Sigmoid colon (tissue), 7 donors: Measurements from ENCODE around the gene PDCL3. TPM values are rescaled to one million over a fixed set of nuclear protein-coding genes. Genes with fewer than 3 reads are reported as not detected.

Experiments used
- DNase-seq: peaks from one replicate; pipeline ENCODE4 v3.0.0-alpha.2; 2019
- H3K27ac ChIP-seq, 4 donors: fragments of 200-600 bp; sonication (generic); one replicate each; pipeline ENCODE4 v1.5.1; 2016 to 2019; ENCODE audit warnings: mild to moderate bottlenecking in 1 of 4
- H3K27me3 ChIP-seq, 3 donors: fragments of 200-600 bp; sonication (generic); one replicate each; pipeline ENCODE4 v1.5.1; 2019; ENCODE audit warnings: mild to moderate bottlenecking in 1 of 3
- H3K36me3 ChIP-seq, 4 donors: fragments of 200-600 bp; sonication (generic); one replicate each; pipeline ENCODE4 v1.5.1; 2016 to 2019
- H3K4me1 ChIP-seq, 4 donors: fragments of 200-600 bp; sonication (generic); one replicate each; pipeline ENCODE4 v1.5.1; 2017 to 2019
- H3K4me3 ChIP-seq, 4 donors: fragments of 200-600 bp; sonication (generic); one replicate each; pipeline ENCODE4 v1.5.1; 2017 to 2019; ENCODE audit warnings: mild to moderate bottlenecking in 2 of 4, moderate library complexity in 1 of 4
- H3K9me3 ChIP-seq, 4 donors: fragments of 200-600 bp in 3 of 4; sonication (generic) in 3 of 4; one replicate each; pipeline versions ENCODE4 v1.5.1 to v1.6.1; 2013 to 2019
- CTCF ChIP-seq, 4 experiments: fragments of 450-650 bp in 3 of 4; fragments of 200-600 bp in 1 of 4; IDR thresholded peaks; one replicate each; pipeline ENCODE4 v1.5.1; 2016 to 2019; ENCODE audit warnings: antibody characterized with exemption in 4 of 4, mild to moderate bottlenecking in 3 of 4, moderate library complexity in 2 of 4
- EP300 ChIP-seq, 4 donors: sonication (generic); formaldehyde crosslinking; IDR thresholded peaks; one replicate each; pipeline ENCODE4 v1.6.1; 2017; ENCODE audit warnings: antibody characterized with exemption in 4 of 4
- POLR2A ChIP-seq, 2 donors: fragments of 450-650 bp; IDR thresholded peaks; one replicate each; pipeline ENCODE4 v1.6.1; 2016; ENCODE audit warnings: antibody characterized with exemption in 2 of 2, mild to moderate bottlenecking in 2 of 2, moderate library complexity in 2 of 2
- POLR2AphosphoS5 ChIP-seq, 4 donors: sonication (generic); formaldehyde crosslinking; IDR thresholded peaks; one replicate each; pipeline ENCODE4 v1.6.1; 2017; ENCODE audit warnings: antibody characterized with exemption in 4 of 4
- WGBS, 2 donors: extraction: QIAGEN DNeasy Blood & Tissue Kit; methylation state at CpG; one replicate each; pipeline ENCODE4 v1.1.7; 2013; 5-methylcytosine and 5-hydroxymethylcytosine counted together
- intact Hi-C: fragments of 100-400 bp; cut with DNase I; formaldehyde crosslinking; loops from one replicate; pipeline ENCODE4 v1.15.1; 2023
- polyA plus RNA-seq, 3 donors: library from polyadenylated mRNA; stranded (reverse); fragments of 200-250 nt; gene quantifications; one replicate each; pipeline ENCODE4 v1.2.3, GENCODE V29; 2013
- total RNA-seq, 4 donors: library from RNA; depleted of rRNA; stranded (reverse); fragments of >200 nt; gene quantifications; one replicate each; pipeline ENCODE4 v1.1.0, GENCODE V29; 2016
- donor health status: healthy with polysubstance abuse.
- donor health status: Bipolar disorder and iron deficiency.
- donor health status: healthy.

The PDCL3 gene
- total and polyA plus RNA-seq, 7 donors = 23.5 to 41.3 (median 32.9) TPM

- intact Hi-C loops = no loop called here
- Histone ChIP-seq H3K4me3 (no peak overlapping the region), H3K36me3 (no peaks in the 10 kb centered on the region), H3K4me1 (no peaks in the 10 kb centered on the region), H3K27me3 (no peaks in the 10 kb centered on the region), H3K27ac (no peak overlapping the region), H3K9me3 (no peaks in the 10 kb centered on the region)
- WGBS, 2 donors = 81 to 83% methylated on average over 6 of the region's 6 CpGs
- TF ChIP-seq EP300 (IDR thresholded peaks at IDR 0.05) = no peak
- no peak for TF ChIP-seq POLR2AphosphoS5 (IDR thresholded peaks at IDR 0.05)
- DNase-seq = no peak
These were observed 52.7 kb downstream of the PDCL3 start for GRCh38 chr2:100615471-100615870.

GRCh38 chr2:100615886-100616285 is 53.1 kb downstream of the PDCL3 start:
- TF ChIP-seq EP300 (IDR thresholded peaks at IDR 0.05) (no peak), POLR2AphosphoS5 (IDR thresholded peaks at IDR 0.05) (no peak), CTCF (IDR thresholded peaks at IDR 0.05) (no peak), POLR2A (IDR thresholded peaks at IDR 0.05) (no peak)
- no peak for DNase-seq
- WGBS, 2 donors = 50 to 61% methylated on average over 4 of the region's 4 CpGs
- no peaks in the 10 kb centered on the region for H3K36me3 ChIP-seq
- H3K27me3 ChIP-seq = no peaks in the 10 kb centered on the region
- H3K4me1 ChIP-seq = no peaks in the 10 kb centered on the region
- H3K4me3 ChIP-seq = no peak overlapping the region
- no peaks in the 10 kb centered on the region for H3K9me3 ChIP-seq
- intact Hi-C loops = no loop called here
- no peak overlapping the region for H3K27ac ChIP-seq

GRCh38 chr2:100616841-100617390 is 54.1 kb downstream of the PDCL3 start:
- H3K4me3 ChIP-seq = no peak overlapping the region
- intact Hi-C loops = no loop called here
- H3K36me3 ChIP-seq = no peaks in the 10 kb centered on the region
- WGBS, 2 donors = 92% methylated on average over 8 of the region's 8 CpGs
- no peaks in the 10 kb centered on the region for H3K27me3 ChIP-seq
- peaks cover 0 to 4% (median 0%) of the 10 kb centered on the region in 4 donors for H3K9me3 ChIP-seq
- TF ChIP-seq POLR2AphosphoS5 (IDR thresholded peaks at IDR 0.05) (no peak), CTCF (IDR thresholded peaks at IDR 0.05) (no peak), EP300 (IDR thresholded peaks at IDR 0.05) (no peak), POLR2A (IDR thresholded peaks at IDR 0.05) (no peak)
- H3K4me1 ChIP-seq = no peaks in the 10 kb centered on the region
- no peak overlapping the region for H3K27ac ChIP-seq
- DNase-seq = no peak

- TF ChIP-seq POLR2A (IDR thresholded peaks at IDR 0.05) (no peak), EP300 (IDR thresholded peaks at IDR 0.05) (no peak), CTCF (IDR thresholded peaks at IDR 0.05) (no peak), POLR2AphosphoS5 (IDR thresholded peaks at IDR 0.05) (no peak)
- no peaks in the 10 kb centered on the region for H3K36me3 ChIP-seq
- 84 to 85% methylated on average over 6 of the region's 6 CpGs for WGBS, 2 donors
- no peaks in the 10 kb centered on the region for H3K4me1 ChIP-seq
- intact Hi-C loops = no loop called here
- no peak for DNase-seq
- no peak overlapping the region for H3K27ac ChIP-seq
- no peak overlapping the region for H3K4me3 ChIP-seq
- no peaks in the 10 kb centered on the region for H3K27me3 ChIP-seq
- H3K9me3 ChIP-seq = peaks cover 0 to 4% (median 0%) of the 10 kb centered on the region in 4 donors
These were observed 57.2 kb downstream of the PDCL3 start for GRCh38 chr2:100619951-100620350.

GRCh38 chr2:100620481-100620880 is 57.7 kb downstream of the PDCL3 start:
- no peaks in the 10 kb centered on the region for H3K27me3 ChIP-seq
- H3K4me3 ChIP-seq = no peak overlapping the region
- no peaks in the 10 kb centered on the region for H3K4me1 ChIP-seq
- H3K36me3 ChIP-seq = no peaks in the 10 kb centered on the region
- 85 to 89% methylated on average over 3 of the region's 3 CpGs for WGBS, 2 donors
- H3K9me3 ChIP-seq = peaks cover 0 to 4% (median 0%) of the 10 kb centered on the region in 4 donors
- H3K27ac ChIP-seq = no peak overlapping the region
- DNase-seq = no peak
- TF ChIP-seq POLR2A (IDR thresholded peaks at IDR 0.05) (no peak), CTCF (IDR thresholded peaks at IDR 0.05) (no peak), EP300 (IDR thresholded peaks at IDR 0.05) (no peak), POLR2AphosphoS5 (IDR thresholded peaks at IDR 0.05) (no peak)
- intact Hi-C loops = no loop called here
